HepG2 (cell line): ENCODE results near the gene SLU7. TPM values are rescaled to one million over a fixed set of nuclear protein-coding genes. Genes with fewer than 3 reads are reported as not detected.

Experiments used
- ARID4A ChIP-seq: sonication (generic); formaldehyde crosslinking; IDR thresholded peaks from 2 replicates; pipeline ENCODE4 v1.5.0; 2020; ENCODE audit warnings: mild to moderate bottlenecking, missing genetic modification reagents, borderline replicate concordance
- DR1 ChIP-seq: sonication (generic); formaldehyde crosslinking; IDR thresholded peaks from 2 replicates; pipeline ENCODE4 v1.8.0; 2021; ENCODE audit warnings: mild to moderate bottlenecking, missing genetic modification reagents, inconsistent platforms
- FOXP4 ChIP-seq: sonication (generic); formaldehyde crosslinking; IDR thresholded peaks from 2 replicates; pipeline ENCODE4 v1.4.0; 2020; ENCODE audit warnings: missing genetic modification reagents
- GTF3A ChIP-seq: sonication (generic); formaldehyde crosslinking; conservative IDR thresholded peaks from 2 replicates; pipeline ENCODE4 v1.4.0; 2020; ENCODE audit warnings: mild to moderate bottlenecking, missing genetic modification reagents
- IKZF1 ChIP-seq: fragments of 450-650 bp; IDR thresholded peaks from 2 replicates; pipeline ENCODE4 v1.7.1; 2016
- KDM5A ChIP-seq: fragments of 200-600 bp; sonication (generic); IDR thresholded peaks from 2 replicates; pipeline ENCODE4 v1.7.0; 2018; ENCODE audit warnings: antibody characterized with exemption, mild to moderate bottlenecking, low read length, borderline replicate concordance
- MBD4 ChIP-seq: IDR thresholded peaks from 2 replicates; pipeline ENCODE4 v1.6.1; 2012; ENCODE audit warnings: low read length, inconsistent platforms, borderline replicate concordance
- SMARCC2 ChIP-seq: fragments of 450-650 bp; IDR thresholded peaks from 2 replicates; pipeline ENCODE4 v1.6.1; 2017; ENCODE audit warnings: antibody characterized with exemption, mild to moderate bottlenecking
- TSC22D2 ChIP-seq: sonication (generic); formaldehyde crosslinking; IDR thresholded peaks from 2 replicates; pipeline ENCODE4 v1.5.1; 2020; ENCODE audit warnings: missing genetic modification reagents, mild to moderate bottlenecking, borderline replicate concordance
- ZFX ChIP-seq: sonication (generic); formaldehyde crosslinking; IDR thresholded peaks from 2 replicates; pipeline ENCODE4 v1.4.0; 2020; ENCODE audit warnings: mild to moderate bottlenecking, low read depth, missing genetic modification reagents, moderate library complexity
- ZNF331 ChIP-seq: sonication (generic); formaldehyde crosslinking; IDR thresholded peaks from 2 replicates; pipeline ENCODE4 v1.4.0; 2020; ENCODE audit warnings: missing genetic modification reagents
- polyA plus RNA-seq, 8 experiments: library from polyadenylated mRNA; depleted of rRNA in 3 of 8; stranded (reverse) in 7 of 8; unstranded in 1 of 8; fragments of >200 nt; fragmentation: Illumina TruSeq in 4 of 8; extraction: Trizol in 4 of 8; gene quantifications; 2 replicates each; pipeline versions ENCODE4 v1.2.1 to v1.2.3, GENCODE V29; 2011 to 2016; ENCODE audit warnings: low read depth in 4 of 8, missing spikeins in 1 of 8, mixed read lengths in 1 of 8; ENCODE audit not compliant: insufficient read depth in 1 of 8
- total RNA-seq, 5 experiments: library from RNA; depleted of rRNA; stranded (reverse); fragments of >200 nt; fragmentation: Illumina TruSeq; extraction: Trizol; gene quantifications; 2 replicates each; pipeline ENCODE4 v1.2.3, GENCODE V29; 2016; ENCODE audit warnings: low read depth in 1 of 5
- TF ChIP-seq, protein P1 (sequence below): sonication (generic); formaldehyde crosslinking; IDR thresholded peaks from 2 replicates; pipeline ENCODE4 v1.8.1; 2023; ENCODE audit warnings: mild to moderate bottlenecking, moderate library complexity, missing genetic modification reagents
- TF ChIP-seq, protein P2 (sequence below): sonication (generic); formaldehyde crosslinking; IDR thresholded peaks from 2 replicates; pipeline ENCODE4 v1.5.1; 2020; ENCODE audit warnings: mild to moderate bottlenecking, missing genetic modification reagents, moderate library complexity
- TF ChIP-seq, protein P3 (sequence below): sonication (generic); formaldehyde crosslinking; IDR thresholded peaks from 2 replicates; pipeline ENCODE4 v1.4.0; 2020; ENCODE audit warnings: missing genetic modification reagents, borderline replicate concordance

The SLU7 gene
- total and polyA plus RNA-seq, 2 of the 13 experiments (the other 11 are each of a cell fraction or from before 2014, with no cell fraction given), result 24.0 to 39.2 TPM

GRCh38 chr5:160421625-160422258 lies 2.9 kb upstream of the SLU7 start, which contains the start of gene PTTG1 (continued):
- TF ChIP-seq, protein P1, sequence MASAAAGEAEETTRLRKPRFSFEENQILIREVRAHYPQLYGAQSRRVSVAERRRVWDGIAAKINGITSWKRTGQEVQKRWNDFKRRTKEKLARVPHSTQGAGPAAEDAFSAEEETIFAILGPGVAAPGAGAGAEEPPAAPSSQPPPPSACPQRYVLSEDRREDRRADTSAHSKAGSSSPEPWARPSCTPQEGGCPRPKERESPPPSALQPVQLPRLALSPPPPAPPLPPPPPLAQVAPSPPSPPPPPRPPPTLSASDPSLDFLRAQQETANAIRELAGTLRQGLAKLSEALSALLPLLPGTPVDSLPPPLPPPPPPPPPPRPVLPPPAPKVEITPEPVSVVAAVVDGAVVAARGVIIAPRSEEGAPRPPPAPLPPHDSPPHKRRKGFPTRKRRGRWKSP (CRISPR knock-in tag), result peak; percentile 65; the same call in 1 of the 2 replicates
- TF ChIP-seq ARID4A, result peak; percentile 83
- TF ChIP-seq ZNF331 (CRISPR knock-in tag), result 0 out of 2 replicates have a peak, but pooled peaks have one; percentile 18
- 0 out of 2 replicates have a peak, but pooled peaks have one; percentile 26 for TF ChIP-seq FOXP4 (CRISPR knock-in tag)
- peak; percentile 50; the same call in 1 of the 2 replicates for TF ChIP-seq KDM5A
- TF ChIP-seq, protein P2, sequence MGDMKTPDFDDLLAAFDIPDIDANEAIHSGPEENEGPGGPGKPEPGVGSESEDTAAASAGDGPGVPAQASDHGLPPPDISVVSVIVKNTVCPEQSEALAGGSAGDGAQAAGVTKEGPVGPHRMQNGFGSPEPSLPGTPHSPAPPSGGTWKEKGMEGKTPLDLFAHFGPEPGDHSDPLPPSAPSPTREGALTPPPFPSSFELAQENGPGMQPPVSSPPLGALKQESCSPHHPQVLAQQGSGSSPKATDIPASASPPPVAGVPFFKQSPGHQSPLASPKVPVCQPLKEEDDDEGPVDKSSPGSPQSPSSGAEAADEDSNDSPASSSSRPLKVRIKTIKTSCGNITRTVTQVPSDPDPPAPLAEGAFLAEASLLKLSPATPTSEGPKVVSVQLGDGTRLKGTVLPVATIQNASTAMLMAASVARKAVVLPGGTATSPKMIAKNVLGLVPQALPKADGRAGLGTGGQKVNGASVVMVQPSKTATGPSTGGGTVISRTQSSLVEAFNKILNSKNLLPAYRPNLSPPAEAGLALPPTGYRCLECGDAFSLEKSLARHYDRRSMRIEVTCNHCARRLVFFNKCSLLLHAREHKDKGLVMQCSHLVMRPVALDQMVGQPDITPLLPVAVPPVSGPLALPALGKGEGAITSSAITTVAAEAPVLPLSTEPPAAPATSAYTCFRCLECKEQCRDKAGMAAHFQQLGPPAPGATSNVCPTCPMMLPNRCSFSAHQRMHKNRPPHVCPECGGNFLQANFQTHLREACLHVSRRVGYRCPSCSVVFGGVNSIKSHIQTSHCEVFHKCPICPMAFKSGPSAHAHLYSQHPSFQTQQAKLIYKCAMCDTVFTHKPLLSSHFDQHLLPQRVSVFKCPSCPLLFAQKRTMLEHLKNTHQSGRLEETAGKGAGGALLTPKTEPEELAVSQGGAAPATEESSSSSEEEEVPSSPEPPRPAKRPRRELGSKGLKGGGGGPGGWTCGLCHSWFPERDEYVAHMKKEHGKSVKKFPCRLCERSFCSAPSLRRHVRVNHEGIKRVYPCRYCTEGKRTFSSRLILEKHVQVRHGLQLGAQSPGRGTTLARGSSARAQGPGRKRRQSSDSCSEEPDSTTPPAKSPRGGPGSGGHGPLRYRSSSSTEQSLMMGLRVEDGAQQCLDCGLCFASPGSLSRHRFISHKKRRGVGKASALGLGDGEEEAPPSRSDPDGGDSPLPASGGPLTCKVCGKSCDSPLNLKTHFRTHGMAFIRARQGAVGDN (CRISPR knock-in tag), result peak; percentile 68
- TF ChIP-seq DR1, result 0 out of 2 replicates have a peak, but pooled peaks have one; percentile 57
- TF ChIP-seq IKZF1, result no peak
- TF ChIP-seq ZFX (CRISPR knock-in tag), result peak; percentile 62; the same call in 1 of the 2 replicates
- TF ChIP-seq TSC22D2 (CRISPR knock-in tag), result no peak
- TF ChIP-seq MBD4, result no peak
- TF ChIP-seq GTF3A (CRISPR knock-in tag), result no peak
- TF ChIP-seq SMARCC2, result no peak
- TF ChIP-seq, protein P3, sequence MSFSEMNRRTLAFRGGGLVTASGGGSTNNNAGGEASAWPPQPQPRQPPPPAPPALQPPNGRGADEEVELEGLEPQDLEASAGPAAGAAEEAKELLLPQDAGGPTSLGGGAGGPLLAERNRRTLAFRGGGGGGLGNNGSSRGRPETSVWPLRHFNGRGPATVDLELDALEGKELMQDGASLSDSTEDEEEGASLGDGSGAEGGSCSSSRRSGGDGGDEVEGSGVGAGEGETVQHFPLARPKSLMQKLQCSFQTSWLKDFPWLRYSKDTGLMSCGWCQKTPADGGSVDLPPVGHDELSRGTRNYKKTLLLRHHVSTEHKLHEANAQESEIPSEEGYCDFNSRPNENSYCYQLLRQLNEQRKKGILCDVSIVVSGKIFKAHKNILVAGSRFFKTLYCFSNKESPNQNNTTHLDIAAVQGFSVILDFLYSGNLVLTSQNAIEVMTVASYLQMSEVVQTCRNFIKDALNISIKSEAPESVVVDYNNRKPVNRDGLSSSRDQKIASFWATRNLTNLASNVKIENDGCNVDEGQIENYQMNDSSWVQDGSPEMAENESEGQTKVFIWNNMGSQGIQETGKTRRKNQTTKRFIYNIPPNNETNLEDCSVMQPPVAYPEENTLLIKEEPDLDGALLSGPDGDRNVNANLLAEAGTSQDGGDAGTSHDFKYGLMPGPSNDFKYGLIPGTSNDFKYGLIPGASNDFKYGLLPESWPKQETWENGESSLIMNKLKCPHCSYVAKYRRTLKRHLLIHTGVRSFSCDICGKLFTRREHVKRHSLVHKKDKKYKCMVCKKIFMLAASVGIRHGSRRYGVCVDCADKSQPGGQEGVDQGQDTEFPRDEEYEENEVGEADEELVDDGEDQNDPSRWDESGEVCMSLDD (CRISPR knock-in tag), result no peak
